GM21529 (cell line): Measurements from ENCODE around the gene METAP1D.
A peak's percentile ranks its signal among the peaks of the same experiment; 100 is the strongest.
"Not testable (repeated sequence)": the region's sequence is repeated elsewhere in the genome, so short reads cannot be mapped to it uniquely, and the experiment has no call there.

Experiments
- ATAC-seq: cut with Tn5 transposase; IDR thresholded peaks from one replicate; pipeline ENCODE4 v1.9.1; 2021; ENCODE audit not compliant: unreplicated experiment

The METAP1D gene

DNA sequence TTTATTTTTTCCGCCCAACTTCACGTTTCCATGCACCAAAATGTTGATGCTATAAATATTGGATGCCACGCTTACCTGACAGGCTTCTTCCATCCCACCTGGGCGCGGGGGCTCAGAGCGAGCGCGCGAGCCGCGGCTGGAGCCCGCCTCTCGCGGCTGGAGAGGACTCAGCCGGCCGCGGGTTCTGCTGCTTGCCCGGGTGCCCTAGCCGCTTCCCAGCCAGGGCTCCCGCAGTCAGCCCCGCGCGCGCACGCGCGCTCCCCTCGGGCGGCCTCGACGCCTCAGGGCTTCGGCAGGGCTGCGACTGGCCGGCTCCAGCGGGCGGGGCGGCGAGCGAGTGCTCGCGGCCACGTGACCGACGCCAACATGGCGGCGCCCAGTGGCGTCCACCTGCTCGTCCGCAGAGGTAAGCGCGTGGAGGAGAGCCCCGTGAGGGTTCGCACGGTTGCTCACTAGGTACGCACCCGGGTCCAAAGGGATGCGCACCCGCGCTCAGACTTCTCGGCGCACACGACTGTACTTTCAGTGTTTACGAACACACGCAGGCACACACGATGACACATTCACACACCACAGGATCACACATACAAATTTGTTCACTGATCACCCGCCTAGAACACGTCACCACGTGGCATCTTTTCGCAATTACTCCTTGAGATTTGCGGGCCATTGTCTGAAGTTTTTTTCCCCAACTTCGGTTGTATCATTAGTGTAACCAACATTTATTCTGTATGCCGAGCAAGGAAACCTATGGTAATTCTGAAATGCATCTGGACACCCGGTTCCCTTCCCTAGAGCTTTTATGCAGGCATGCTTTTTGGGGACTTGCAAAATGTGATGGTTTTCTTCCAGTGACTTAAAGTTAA, at the start of gene METAP1D:
Gene METAP1D, plus strand, starts transcription at position 350 of the 866 bp plus-strand sequence. Its CDS starts 17 bp downstream, at position 367.
- peak; percentile 95 for ATAC-seq

DNA sequence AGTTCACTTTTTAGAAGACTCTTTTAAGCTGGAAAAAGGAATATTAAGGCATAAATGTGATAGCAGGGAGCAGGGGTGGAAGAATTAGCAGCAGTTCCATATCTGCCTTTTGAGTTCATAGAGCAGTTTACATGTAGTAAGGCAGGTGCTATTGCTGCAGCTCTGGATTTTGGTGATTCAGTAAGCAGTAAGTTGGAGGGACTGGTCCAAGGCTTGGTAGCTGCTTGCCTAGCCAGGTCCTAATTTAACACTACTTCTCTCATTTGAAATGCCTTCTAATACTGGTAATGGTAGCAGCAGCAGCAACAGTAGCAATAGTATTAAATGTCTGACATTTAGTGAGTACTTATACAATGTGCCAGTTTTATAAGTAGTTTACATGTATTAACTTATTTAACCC, 47.5 kb upstream of the METAP1D start:
- ATAC-seq = no peak

DNA sequence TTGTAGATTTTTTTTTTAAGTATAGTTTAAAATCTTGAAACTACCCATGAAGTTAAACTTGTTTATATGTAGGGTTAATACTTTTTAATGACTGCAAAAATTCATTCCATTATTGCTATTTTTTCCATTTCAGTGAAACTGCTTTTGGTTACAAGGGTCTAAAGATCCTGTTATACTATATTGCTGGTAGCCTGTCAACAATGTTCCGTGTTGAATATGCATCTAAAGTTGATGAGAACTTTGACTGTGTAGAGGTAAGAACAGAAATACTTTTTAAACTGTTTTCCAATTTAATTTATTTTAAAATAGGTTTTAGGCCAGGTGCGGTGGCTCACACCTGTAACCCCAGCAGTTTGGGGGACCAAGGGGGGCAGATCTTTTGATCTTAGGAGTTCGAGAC, 47.0 kb upstream of the METAP1D start:
- ATAC-seq = no peak

DNA sequence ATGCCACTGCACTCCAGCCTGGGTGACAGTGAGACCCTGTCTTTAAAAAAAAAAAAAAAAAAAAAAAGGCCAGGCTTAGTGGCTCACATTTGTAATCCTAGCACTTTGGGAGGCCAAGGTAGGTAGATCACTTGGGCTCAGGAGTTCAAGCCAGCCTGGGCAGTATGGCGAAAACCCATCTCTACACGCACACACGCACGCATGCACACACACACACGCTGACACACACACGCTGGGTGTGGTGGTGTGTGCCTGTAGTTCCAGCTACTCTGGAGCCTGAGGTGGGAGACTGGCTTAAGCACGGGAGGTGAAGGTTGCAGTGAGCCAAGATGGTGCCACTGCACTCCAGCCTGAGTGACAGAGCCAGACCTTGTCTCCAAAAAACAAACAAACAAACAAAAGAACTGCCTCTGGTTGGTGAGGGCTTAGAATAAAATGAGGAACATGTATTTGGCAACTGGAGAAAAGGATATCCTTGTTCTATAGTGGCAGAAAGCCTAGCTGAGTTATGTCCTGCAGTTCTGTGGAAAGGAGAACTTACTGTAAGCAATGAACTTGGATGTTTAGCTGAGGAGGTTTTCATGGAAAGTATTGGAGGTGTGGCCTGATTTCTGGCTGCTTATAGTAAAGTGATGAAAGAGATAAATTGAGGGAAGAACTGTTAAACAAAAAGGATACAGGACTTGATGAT, 43.5 kb upstream of the METAP1D start:
- no peak for ATAC-seq

DNA sequence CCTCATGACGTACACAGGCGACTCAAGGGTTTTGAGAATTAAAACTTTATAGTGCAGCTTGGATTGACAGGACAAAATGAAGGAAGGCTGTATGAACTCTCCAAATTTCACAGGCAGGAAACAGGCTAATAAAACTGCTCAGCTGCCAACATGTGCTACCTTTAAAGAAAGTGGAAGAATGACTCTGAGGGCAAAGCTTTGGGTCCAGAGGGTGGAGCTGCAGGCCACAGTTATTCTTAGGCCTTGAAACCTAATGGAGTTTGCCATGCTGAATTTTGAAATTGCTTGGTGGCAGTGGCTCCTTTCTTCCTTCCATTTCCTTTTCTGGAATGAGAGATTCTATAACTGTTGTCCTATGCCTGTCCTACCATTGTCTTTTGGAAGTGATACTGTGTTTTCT, 42.7 kb upstream of the METAP1D start:
- no peak for ATAC-seq

DNA sequence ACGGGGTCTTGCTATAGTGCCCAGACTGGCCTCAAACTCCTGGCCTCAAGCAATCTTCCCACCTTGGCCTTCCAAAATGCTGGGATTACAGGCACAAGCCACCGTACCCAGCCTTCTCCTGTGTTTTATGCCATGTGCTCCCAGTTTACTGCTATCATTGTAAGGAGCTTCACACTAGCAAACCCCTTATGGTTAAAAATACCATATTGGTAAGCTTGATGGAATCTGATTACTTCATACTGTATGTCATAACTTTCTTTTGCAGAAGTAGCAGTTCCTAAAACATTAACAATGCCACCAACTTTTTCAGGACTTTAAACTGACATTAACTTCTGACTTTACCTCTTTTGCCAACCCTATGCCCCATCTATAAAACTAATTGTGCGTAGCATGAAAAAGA, 41.3 kb upstream of the METAP1D start:
- ATAC-seq = no peak

DNA sequence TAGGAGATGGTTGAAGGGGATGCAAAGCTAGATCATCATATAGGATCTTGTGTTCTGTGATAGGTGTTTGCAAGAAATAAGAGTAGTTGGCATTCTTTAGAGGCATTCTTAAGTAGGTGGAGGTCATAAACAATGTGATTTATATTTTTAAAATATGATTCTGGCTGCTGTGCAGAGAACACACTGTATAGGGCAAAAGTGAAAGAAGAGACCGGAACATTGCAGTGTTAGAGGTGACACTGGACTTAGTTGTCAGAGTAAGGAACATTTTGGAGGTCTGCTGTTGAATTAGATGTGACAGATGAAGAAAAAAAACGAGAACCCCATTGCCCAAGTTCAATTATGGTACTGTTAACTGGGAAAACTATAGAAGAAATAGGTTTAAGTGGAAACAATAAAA, 39.8 kb upstream of the METAP1D start:
- no peak for ATAC-seq

DNA sequence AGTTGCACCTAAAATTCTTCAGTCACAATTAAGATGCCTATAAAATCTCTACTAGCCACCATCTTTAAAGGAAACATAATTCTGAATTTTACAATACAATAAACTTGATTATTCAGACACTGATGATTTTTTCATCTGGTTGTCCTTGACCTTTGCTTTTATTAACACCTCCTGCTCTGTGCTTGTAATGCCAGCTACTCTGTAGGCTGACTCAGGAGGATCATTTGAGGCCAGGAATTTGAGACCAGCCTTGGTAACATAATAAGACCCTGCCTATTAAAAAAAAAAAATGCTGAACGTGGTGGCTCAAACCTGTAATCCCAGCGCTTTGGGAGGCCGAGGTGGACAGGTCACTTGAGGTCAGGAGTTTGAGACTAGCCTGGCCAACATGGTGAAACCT, 39.2 kb upstream of the METAP1D start:
- no peak for ATAC-seq

DNA sequence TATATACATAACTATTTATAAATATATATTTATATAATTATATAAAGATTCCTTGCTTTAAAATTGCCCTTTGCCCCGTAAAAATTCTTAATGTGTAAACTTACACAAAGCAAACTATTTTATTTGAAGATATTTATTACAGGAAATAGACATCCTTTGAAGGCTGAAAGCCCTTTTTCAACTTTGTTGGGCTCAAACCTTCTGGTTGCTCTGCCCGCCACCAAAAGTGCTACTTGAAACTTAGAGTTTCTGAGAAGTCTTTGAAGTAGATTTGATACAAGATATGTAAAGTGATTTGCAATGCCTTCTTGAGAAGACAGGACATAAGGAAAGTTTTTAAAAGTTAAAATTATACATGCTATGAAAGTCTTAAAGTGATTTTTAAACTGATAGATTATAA, 36.6 kb upstream of the METAP1D start:
- ATAC-seq = no peak

DNA sequence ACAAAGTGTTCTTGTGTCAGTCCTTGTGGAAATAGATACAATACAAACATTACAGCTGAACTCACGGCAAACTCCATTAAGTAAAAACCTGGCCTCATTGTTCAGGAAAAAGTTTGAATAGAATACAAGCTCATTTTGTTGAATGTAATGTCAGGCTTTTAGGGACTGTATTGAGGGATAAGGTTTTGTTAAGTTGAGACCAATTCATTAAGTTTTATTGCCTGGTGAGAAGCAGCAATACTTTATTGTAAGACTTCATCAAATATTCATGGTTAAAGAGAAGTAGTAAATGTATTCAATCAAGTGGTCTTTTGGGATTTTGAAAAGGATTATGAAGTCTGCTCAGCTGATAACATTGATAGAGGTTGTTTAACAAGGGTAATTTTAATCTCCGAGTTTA, 35.4 kb upstream of the METAP1D start:
- no peak for ATAC-seq

DNA sequence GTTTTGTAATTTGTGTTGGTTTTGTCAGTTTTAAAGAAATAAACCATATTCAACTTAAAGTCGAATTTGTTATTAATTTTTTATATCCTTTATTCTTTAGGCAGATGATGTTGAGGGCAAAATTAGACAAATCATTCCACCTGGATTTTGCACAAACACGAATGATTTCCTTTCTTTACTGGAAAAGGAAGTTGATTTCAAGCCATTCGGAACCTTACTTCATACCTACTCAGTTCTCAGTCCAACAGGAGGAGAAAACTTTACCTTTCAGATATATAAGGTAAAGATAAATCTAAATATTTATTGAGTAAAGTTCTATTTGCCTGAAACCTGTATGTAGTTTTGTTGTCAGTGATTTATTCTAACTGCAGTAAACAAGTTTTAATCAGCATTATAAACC, 34.5 kb upstream of the METAP1D start:
- ATAC-seq = no peak

DNA sequence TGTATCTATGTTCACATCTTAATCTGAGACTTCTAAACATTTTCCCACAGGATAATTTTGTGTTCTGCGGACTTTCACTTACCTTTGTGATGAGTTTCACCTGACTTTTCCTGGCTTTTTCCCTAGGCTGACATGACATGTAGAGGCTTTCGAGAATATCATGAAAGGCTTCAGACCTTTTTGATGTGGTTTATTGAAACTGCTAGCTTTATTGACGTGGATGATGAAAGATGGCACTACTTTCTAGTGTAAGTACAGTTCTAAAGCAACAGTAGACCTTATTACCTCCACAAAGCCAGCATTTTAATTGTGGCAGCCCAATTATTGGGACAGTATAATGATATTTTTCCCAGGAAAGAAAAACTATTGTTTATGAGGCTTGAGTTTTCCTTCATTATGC, 34.1 kb upstream of the METAP1D start:
- no peak for ATAC-seq

DNA sequence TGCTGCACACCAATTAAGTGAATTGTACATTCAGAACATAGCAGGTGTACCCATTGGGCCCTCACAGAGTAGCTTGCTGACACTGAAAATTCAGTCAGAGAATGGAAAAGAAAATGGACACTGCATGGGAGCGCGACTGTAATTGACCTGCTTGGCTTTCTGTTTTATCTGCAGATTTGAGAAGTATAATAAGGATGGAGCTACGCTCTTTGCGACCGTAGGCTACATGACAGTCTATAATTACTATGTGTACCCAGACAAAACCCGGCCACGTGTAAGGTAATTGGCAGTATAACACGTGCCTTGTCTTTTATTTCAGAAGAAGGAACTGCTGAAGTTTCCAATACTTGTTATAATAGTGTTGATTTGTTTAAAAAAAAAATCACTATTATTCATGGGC, 33.5 kb upstream of the METAP1D start:
- no peak for ATAC-seq

DNA sequence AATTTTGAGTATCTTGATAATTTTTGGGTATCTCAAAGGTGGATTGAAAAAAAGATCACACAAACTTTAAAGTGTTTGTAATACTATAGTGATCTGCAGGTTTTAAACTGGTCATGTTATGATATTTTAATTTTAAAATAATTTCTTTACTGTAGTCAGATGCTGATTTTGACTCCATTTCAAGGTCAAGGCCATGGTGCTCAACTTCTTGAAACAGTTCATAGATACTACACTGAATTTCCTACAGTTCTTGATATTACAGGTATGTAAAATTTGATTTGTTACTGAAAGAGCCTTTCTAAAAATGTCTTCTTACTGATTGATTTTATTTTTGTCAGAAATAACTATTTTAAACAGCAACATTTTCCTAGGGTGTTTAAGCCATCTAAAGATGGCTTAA, 33.1 kb upstream of the METAP1D start:
- ATAC-seq = no peak

DNA sequence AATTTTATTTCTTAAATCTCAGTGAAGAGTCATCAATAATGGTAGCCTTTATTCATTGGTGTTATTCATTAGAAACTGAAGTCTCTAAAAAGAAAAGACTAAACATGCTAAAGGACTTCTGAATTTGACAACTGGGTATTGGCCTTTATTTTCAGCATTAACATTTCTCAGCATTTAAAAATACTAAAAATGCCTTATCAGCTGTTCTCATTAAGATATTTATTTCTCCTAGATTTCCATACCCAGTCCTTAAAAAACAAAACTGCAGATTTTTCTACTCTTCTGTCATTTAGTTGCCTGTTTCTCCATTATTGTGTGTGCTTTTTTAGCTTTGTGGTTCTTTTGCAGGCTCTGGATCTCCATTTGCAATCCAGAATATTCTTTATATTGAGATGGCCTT, 31.2 kb upstream of the METAP1D start:
- no peak for ATAC-seq

DNA sequence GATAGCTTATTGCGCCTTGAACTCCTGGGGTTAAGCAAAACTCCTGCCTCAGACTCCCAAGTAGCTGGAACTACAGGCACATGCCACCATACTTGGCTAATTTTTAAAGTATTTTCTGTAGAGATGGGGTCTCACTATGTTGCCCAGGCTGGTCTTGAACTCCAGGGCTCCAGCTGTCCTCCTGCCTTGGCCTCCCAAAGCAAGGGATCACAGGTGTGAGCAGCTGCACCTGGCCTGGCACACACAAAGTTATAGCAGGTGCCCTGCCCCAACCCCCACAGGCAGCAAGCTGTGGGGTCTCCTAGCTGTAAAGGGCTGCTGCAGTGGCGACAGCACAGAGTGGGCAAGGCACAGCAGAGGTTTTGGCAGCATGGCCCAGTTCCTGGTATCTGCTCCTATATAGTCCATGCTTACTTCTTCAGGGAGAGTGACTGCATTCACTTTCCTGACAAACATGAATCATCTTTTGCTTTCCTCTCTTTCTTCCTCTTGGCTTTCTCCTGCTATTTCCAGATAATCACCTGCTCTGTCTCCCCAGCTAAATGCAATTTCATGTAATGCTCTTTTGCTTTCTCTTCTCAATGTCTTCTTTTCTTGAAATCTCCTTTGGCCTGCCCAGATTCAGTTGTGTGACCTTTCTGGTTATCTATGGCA, 27.3 kb upstream of the METAP1D start:
- ATAC-seq = no peak

DNA sequence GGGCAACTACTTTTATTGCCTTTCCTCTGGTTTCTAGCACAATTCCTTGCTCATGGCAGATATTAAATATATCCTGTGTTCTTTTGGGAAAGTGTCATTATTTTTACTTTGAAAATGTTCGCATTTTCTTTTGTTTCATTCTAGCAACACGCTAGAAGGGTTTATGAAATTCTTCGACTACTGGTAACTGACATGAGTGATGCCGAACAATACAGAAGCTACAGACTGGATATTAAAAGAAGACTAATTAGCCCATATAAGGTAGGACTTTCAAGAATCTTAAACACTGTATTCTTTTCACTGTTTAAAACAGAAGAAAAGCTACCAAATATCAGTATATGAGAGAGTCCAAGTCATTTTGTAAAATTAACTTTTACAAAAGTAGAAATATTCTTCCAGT, 20.6 kb upstream of the METAP1D start:
- no peak for ATAC-seq

DNA sequence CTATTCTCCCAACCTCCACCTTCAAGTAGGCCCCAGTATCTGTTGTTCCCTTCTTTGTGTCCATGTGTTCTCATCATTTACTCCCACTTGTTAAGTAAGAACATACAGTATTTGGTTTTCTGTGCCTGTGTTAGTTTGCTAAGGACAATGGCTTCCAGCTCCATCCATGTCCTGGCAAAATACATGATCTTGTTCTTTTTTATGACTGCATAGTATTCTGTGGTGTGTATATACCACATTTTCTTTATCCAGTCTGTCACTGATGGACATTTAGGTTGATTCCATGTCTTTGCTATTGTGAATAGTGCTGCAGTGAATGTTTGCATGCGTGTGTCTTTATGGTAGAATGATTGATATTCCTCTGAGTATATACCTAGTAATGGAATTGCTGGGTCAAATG, 15.8 kb upstream of the METAP1D start:
- ATAC-seq = not testable (repeated sequence)

DNA sequence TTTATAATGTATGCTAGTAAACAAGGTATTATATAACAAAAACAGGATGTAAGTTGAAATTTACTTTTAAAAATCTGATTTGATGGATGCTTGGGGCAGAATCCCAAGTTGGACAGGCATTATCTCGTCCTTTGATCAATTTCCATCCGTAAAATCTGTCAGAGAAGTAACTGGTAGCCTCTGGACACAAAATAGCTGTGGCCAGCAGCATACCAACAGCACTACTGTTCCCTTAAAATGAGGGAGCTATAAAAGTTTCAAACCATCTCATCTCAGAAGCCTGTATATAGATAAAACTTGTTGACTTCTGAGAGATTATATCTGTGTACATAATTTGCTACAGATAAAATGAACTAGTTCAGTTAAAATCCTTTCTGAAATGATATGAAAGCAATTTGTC, 14.7 kb upstream of the METAP1D start:
- ATAC-seq = no peak

DNA sequence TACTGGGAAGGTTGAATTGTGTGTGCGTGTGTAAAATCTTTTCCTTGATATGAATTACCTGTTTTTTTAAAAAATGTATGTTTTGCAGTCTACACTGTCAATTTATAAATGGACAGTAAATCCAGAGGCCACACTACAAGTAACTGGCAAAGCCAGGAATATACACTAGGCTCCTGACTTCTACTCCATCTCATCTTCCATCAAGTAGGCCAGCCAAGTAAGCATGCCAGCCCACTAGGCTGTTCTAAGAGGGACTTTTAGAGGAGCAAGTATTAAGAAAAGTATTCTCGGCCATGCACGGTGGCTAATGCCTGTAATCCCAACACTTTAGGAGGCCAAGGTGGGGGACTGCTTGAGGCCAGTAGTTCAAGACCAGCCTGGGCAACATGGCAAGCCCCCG, 13.0 kb upstream of the METAP1D start:
- ATAC-seq = no peak

DNA sequence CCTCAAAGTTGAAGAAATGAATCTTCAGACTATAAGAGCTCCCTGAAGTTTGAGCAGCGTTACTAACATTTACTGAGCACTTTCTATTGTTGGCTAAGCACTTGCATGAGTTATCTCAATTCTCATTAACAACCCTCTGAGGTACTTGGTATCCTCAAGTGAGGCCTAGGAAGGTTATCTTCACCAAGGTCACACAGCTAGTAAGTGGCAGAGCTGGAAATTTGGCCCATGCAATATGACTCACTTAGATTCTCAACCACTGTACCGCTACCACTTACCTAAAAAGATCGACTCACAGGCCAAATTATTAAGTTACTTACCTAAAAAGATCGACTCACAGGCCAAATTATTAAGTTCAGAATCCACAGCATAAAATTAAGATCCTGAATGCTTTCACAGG, 8.7 kb upstream of the METAP1D start:
- ATAC-seq = no peak

DNA sequence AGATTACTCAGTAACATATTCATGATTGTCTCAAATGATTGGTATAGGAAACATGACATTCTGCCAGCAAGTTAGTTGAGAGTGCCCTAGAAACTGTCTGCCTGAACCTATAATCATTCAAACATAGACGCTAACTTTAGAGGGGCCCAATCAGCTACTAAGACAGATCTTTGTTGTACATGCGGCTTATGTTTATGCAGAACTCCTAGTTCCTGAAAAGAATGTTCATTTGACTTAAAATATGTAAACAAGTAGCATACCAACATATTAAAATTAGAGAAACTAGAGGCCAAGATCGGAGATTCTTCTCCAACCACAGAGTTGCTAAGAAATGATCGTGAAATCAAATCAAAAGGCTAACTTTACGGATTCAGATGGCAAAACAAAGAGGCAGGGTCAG, 4.2 kb upstream of the METAP1D start:
- no peak for ATAC-seq
